ENCODE measurements around the gene SHC1. TPM values are rescaled to one million over a fixed set of nuclear protein-coding genes. Genes with fewer than 3 reads are reported as not detected.

SHC1 gene
- total RNA-seq, 3 donors from 2014 or later (not counting 1 experiment from before 2014, with no cell fraction given), result 94.6 to 112 (median 96.8) TPM

- H3K4me1 ChIP-seq (ENCODE audit: control insufficient read depth, insufficient read depth, low read length), result no peaks in the 10 kb centered on the region
- no peaks in the 10 kb centered on the region for H3K9me3 Mint-ChIP-seq
- no peaks in the 10 kb centered on the region for H3K27me3 Mint-ChIP-seq (ENCODE audit: low read depth in 2 of 2)
- H3K27ac ChIP-seq (ENCODE audit: low read length), result no peak overlapping the region
- peaks cover 7% of the 10 kb centered on the region for H3K36me3 Mint-ChIP-seq
- H3K9me3 ChIP-seq (ENCODE audit: control insufficient read depth, insufficient read depth, low read length), result no peaks in the 10 kb centered on the region
- 100% methylated on average over 3 of the region's 3 CpGs for WGBS (ENCODE audit: insufficient coverage)
- no peaks in the 10 kb centered on the region for H3K36me3 ChIP-seq (ENCODE audit: control insufficient read depth, insufficient read depth, low read length)
- intact Hi-C loops (cut with micrococcal nuclease), result no loop called here
- no peak for ATAC-seq
- no peak overlapping the region for H3K4me3 Mint-ChIP-seq
- DNase-seq, result no peak
- no peaks in the 10 kb centered on the region for H3K27me3 ChIP-seq (ENCODE audit: control insufficient read depth, insufficient read depth, low read length)
- H3K4me1 Mint-ChIP-seq, result no peaks in the 10 kb centered on the region
- no peak for TF ChIP-seq CTCF (IDR thresholded peaks at IDR 0.05)
- no peak overlapping the region for H3K27ac Mint-ChIP-seq
- no peak overlapping the region for H3K4me3 ChIP-seq (ENCODE audit: low read length)
Observed at GRCh38 chr1:154913273-154913672, 57.3 kb downstream of the SHC1 start.

GRCh38 chr1:154912755-154913154 lies 57.8 kb downstream of the SHC1 start:
- Histone ChIP-seq H3K9me3 (ENCODE audit: control insufficient read depth, insufficient read depth, low read length) (no peaks in the 10 kb centered on the region), H3K27me3 (ENCODE audit: control insufficient read depth, insufficient read depth, low read length) (no peaks in the 10 kb centered on the region), H3K4me3 (ENCODE audit: low read length) (no peak overlapping the region), H3K36me3 (ENCODE audit: control insufficient read depth, insufficient read depth, low read length) (no peaks in the 10 kb centered on the region), H3K4me1 (ENCODE audit: control insufficient read depth, insufficient read depth, low read length) (no peaks in the 10 kb centered on the region), H3K27ac (ENCODE audit: low read length) (no peak overlapping the region)
- H3K4me3 Mint-ChIP-seq, result no peak overlapping the region
- DNase-seq (no peak), ATAC-seq (no peak)
- H3K36me3 Mint-ChIP-seq, result peaks cover 7% of the 10 kb centered on the region
- 95% methylated on average over 2 of the region's 2 CpGs for WGBS (ENCODE audit: insufficient coverage)
- H3K9me3 Mint-ChIP-seq, result no peaks in the 10 kb centered on the region
- no peaks in the 10 kb centered on the region for H3K4me1 Mint-ChIP-seq
- H3K27me3 Mint-ChIP-seq (ENCODE audit: low read depth in 2 of 2), result no peaks in the 10 kb centered on the region
- no peak overlapping the region for H3K27ac Mint-ChIP-seq
- TF ChIP-seq CTCF (IDR thresholded peaks at IDR 0.05), result no peak
- intact Hi-C loops (cut with micrococcal nuclease), result no loop called here

Other genes with a start within 250 kb of the SHC1 start
- under 1 TPM in 2 of 3 donors, not detected in 1; 0.05 to 0.95 TPM for gene KCNN3, start 100.5 kb downstream of the SHC1 start, total RNA-seq
- 10 to 100 TPM in 2 of 3 donors, 1 to 10 TPM in 1; 9.0 to 12.1 (median 11.0) TPM for gene PMVK, start 34.0 kb downstream of the SHC1 start, total RNA-seq
- 100 to 1,000 TPM; 158 to 200 (median 197) TPM for gene PBXIP1, start 14.6 kb downstream of the SHC1 start, total RNA-seq
- 10 to 100 TPM; 21.6 to 32.1 (median 27.5) TPM for gene PYGO2, start 9.0 kb downstream of the SHC1 start, total RNA-seq
- gene CKS1B, start 3.9 kb upstream of the SHC1 start, total RNA-seq, result 10 to 100 TPM in 2 of 3 donors, 1 to 10 TPM in 1; 8.5 to 13.0 (median 12.9) TPM
- gene FLAD1, start 12.6 kb upstream of the SHC1 start, total RNA-seq, result 10 to 100 TPM; 32.1 to 47.6 (median 38.7) TPM
- not detected for gene LENEP, start 22.8 kb upstream of the SHC1 start, total RNA-seq
- 10 to 100 TPM; 61.2 to 75.4 (median 63.3) TPM for gene ZBTB7B, start 32.1 kb upstream of the SHC1 start, total RNA-seq
- gene DCST2, start 63.0 kb upstream of the SHC1 start, total RNA-seq, result under 1 TPM; 0.30 to 0.92 (median 0.32) TPM
- under 1 TPM in 2 of 3 donors, not detected in 1; 0.35 to 0.60 TPM for gene DCST1, start 63.1 kb upstream of the SHC1 start, total RNA-seq
- 10 to 100 TPM; 54.6 to 83.2 (median 64.7) TPM for gene ADAM15, start 80.6 kb upstream of the SHC1 start, total RNA-seq
- 1 to 10 TPM; 4.6 to 6.8 (median 5.5) TPM for gene EFNA4, start 93.0 kb upstream of the SHC1 start, total RNA-seq
- gene EFNA3, start 108.1 kb upstream of the SHC1 start, total RNA-seq, result 1 to 10 TPM in 1 of 3 donors, under 1 TPM in 2; 0.52 to 1.1 (median 0.68) TPM
- gene EFNA1, start 157.1 kb upstream of the SHC1 start, total RNA-seq, result 1 to 10 TPM; 1.5 to 1.9 (median 1.9) TPM
- gene SLC50A1, start 165.1 kb upstream of the SHC1 start, total RNA-seq, result 10 to 100 TPM; 31.7 to 33.5 (median 32.7) TPM
- gene DPM3, start 169.8 kb upstream of the SHC1 start, total RNA-seq, result 10 to 100 TPM; 26.8 to 45.7 (median 41.5) TPM
- gene KRTCAP2, start 202.6 kb upstream of the SHC1 start, total RNA-seq, result 100 to 1,000 TPM in 2 of 3 donors, 10 to 100 TPM in 1; 95.3 to 113 (median 104) TPM
- gene TRIM46, start 203.1 kb upstream of the SHC1 start, total RNA-seq, result 1 to 10 TPM in 2 of 3 donors, under 1 TPM in 1; 0.94 to 4.9 (median 2.5) TPM
- gene THBS3, start 237.2 kb upstream of the SHC1 start, total RNA-seq, result 10 to 100 TPM; 16.2 to 19.4 (median 18.6) TPM
- gene MTX1, start 237.9 kb upstream of the SHC1 start, total RNA-seq, result 10 to 100 TPM; 22.3 to 28.5 (median 27.9) TPM